ENCODE measurements around the gene ACY1. TPM values are rescaled to one million over a fixed set of nuclear protein-coding genes. Genes with fewer than 3 reads are reported as not detected.

The ACY1 gene
- total RNA-seq, 4 donors from 2014 or later: 31.2 to 49.3 (median 36.8) TPM

DNA sequence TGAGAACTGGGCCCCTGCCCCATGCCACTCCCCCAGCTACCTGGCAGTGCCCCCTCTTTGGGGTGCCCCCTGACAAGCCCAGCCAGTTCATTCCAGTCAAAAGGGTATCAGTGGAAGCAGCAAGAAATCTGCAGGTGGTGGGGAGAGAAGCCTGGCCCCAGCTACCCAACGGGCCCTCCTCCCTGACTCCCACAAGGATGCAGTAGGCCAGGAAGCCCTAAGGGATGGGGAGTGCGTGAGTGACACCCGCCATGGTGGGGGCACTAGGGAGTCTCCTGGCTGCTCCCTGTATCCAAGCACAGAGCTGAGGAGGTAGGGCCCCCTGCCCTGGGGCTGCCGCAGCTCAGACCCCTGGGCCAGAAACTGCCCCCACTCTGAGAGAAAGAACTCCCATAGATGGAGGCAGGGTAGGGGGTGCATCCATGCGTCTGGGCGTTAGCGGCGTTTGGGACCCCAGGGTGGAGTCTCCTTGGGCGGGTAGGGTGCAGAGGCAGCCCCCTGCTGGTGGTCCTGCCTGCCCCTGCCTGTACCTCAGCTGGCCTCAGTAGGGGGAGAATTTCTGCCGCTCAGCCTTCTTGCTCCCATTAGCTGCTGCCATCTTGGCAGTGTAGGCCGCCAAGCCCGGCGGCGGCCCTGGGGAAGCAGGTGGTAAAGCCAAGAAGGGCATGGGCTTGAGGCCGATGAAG lies 25.7 kb upstream of the ACY1 start:
- TF ChIP-seq EP300 (IDR thresholded peaks at IDR 0.05) (no peak), POLR2A (IDR thresholded peaks at IDR 0.05) (no peak), CTCF (IDR thresholded peaks at IDR 0.05) (no peak), POLR2AphosphoS5 (IDR thresholded peaks at IDR 0.05) (no peak)
- H3K4me1 ChIP-seq: peaks cover 20% of the 10 kb centered on the region
- H3K36me3 ChIP-seq: peaks cover 35% of the 10 kb centered on the region
- no peaks in the 10 kb centered on the region for H3K9me3 ChIP-seq
- H3K4me3 ChIP-seq: no peak overlapping the region
- no peak overlapping the region for H3K27ac ChIP-seq
- no peak for DNase-seq (ENCODE audit: low spot score in 2 of 2)
- 93% methylated on average over 15 of the region's 15 CpGs for WGBS
- H3K27me3 ChIP-seq: peaks cover 3% of the 10 kb centered on the region

GRCh38 chr3:51958603-51959521 lies 24.5 kb upstream of the ACY1 start:
- H3K27ac ChIP-seq: no peak overlapping the region
- WGBS: 94% methylated on average over 19 of the region's 20 CpGs

DNA sequence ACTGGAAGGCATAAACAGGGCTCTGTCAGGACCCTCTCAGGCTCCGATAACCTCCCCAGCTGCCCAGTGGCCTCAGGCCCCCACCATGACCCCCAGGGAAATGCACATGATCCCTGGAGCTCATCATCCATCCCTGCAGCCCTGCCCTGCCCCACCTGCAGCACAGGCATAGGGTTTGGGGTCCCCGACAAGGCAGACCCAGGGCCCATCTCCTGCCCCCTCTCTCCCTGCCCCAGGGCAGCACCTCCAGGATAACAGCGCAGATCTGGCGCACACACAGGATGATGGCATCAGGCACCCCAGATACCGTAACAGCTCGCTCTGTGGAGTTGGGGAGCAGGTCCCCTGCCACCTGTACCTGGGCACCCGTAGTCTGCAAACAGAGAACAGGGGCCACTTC lies 23.7 kb upstream of the ACY1 start:
- TF ChIP-seq CTCF (IDR thresholded peaks at IDR 0.05) (no peak), POLR2A (IDR thresholded peaks at IDR 0.05) (no peak), POLR2AphosphoS5 (IDR thresholded peaks at IDR 0.05) (no peak), EP300 (IDR thresholded peaks at IDR 0.05) (no peak)
- H3K9me3 ChIP-seq: no peaks in the 10 kb centered on the region
- no peak overlapping the region for H3K4me3 ChIP-seq
- DNase-seq (ENCODE audit: low spot score in 2 of 2): no peak
- H3K27ac ChIP-seq: no peak overlapping the region
- H3K27me3 ChIP-seq: peaks cover 3% of the 10 kb centered on the region
- H3K4me1 ChIP-seq: peaks cover 20% of the 10 kb centered on the region
- no CpG with 5 or more reads among the region's 7 CpGs for WGBS
- peaks cover 35% of the 10 kb centered on the region for H3K36me3 ChIP-seq

More at GRCh38 chr3:51958603-51959521, 24.5 kb upstream of the ACY1 start:
- Histone ChIP-seq H3K27me3 (peaks cover 3% of the 10 kb centered on the region), H3K36me3 (peaks cover 35% of the 10 kb centered on the region), H3K4me3 (no peak overlapping the region), H3K9me3 (no peaks in the 10 kb centered on the region), H3K4me1 (peaks cover 20% of the 10 kb centered on the region)
- no peak for DNase-seq (ENCODE audit: low spot score in 2 of 2)
- TF ChIP-seq POLR2AphosphoS5 (IDR thresholded peaks at IDR 0.05) (no peak), POLR2A (IDR thresholded peaks at IDR 0.05) (no peak), EP300 (IDR thresholded peaks at IDR 0.05) (no peak), CTCF (IDR thresholded peaks at IDR 0.05) (no peak)

- WGBS: 91% methylated on average over 9 of the region's 10 CpGs
- TF ChIP-seq POLR2AphosphoS5 (IDR thresholded peaks at IDR 0.05) (no peak), EP300 (IDR thresholded peaks at IDR 0.05) (no peak), POLR2A (IDR thresholded peaks at IDR 0.05) (no peak), CTCF (IDR thresholded peaks at IDR 0.05) (no peak)
- no peak for DNase-seq (ENCODE audit: low spot score in 2 of 2)
- Histone ChIP-seq H3K36me3 (peaks cover 35% of the 10 kb centered on the region), H3K27ac (no peak overlapping the region), H3K9me3 (no peaks in the 10 kb centered on the region), H3K4me3 (no peak overlapping the region), H3K4me1 (peaks cover 17% of the 10 kb centered on the region), H3K27me3 (no peaks in the 10 kb centered on the region)
These were observed 22.9 kb upstream of the ACY1 start for GRCh38 chr3:51960386-51960785.

DNA sequence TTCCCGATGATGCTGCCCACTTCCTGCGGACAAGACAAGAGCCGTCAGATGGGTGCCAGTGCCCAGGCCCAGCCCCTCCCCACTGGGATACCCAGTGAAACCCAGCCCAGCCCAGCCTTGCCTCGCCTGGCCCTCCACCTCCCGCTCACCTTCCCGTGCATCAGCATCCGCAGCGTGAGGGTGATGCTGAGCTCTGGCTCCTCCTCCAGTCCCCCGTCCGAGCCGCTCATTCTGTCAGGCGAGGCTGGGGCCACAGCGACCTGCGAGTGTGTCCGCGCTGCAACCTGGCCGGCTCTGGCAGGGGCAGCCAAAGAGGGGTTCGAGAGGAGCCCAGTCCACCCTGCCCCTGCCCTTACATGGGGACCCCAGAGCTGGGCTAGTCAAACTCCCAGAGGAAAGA lies 22.3 kb upstream of the ACY1 start:
- H3K4me3 ChIP-seq: no peak overlapping the region
- H3K9me3 ChIP-seq: no peaks in the 10 kb centered on the region
- peaks cover 17% of the 10 kb centered on the region for H3K4me1 ChIP-seq
- H3K36me3 ChIP-seq: peaks cover 35% of the 10 kb centered on the region
- H3K27ac ChIP-seq: no peak overlapping the region
- H3K27me3 ChIP-seq: no peaks in the 10 kb centered on the region
- 93% methylated on average over 13 of the region's 18 CpGs for WGBS
- TF ChIP-seq EP300 (IDR thresholded peaks at IDR 0.05) (no peak), POLR2AphosphoS5 (IDR thresholded peaks at IDR 0.05) (no peak), POLR2A (IDR thresholded peaks at IDR 0.05) (no peak), CTCF (IDR thresholded peaks at IDR 0.05) (no peak)
- DNase-seq (ENCODE audit: low spot score in 2 of 2): no peak

All from suprapubic skin (tissue), 4 donors.